Left renal pelvis (tissue), 4 donors: ENCODE measurements around the gene ZNRF1. TPM values are rescaled to one million over a fixed set of nuclear protein-coding genes. Genes with fewer than 3 reads are reported as not detected.
"Not testable (repeated sequence)": the region's sequence is repeated elsewhere in the genome, so short reads cannot be mapped to it uniquely, and the experiment has no call there.

Source experiments
- DNase-seq, 4 donors: peaks; one replicate each; pipeline ENCODE4 v3.0.0-alpha.2; 2013; ENCODE audit warnings: low read depth in 4 of 4, low spot score in 3 of 4
- polyA plus RNA-seq, 4 donors: library from polyadenylated mRNA; unstranded; fragments of 120-200 nt; gene quantifications; one replicate each; pipeline ENCODE4 v1.2.1, GENCODE V29; 2013; ENCODE audit not compliant: insufficient read length in 4 of 4

The ZNRF1 gene
- polyA plus RNA-seq, 4 donors: 31.8 to 43.9 (median 35.1) TPM

DNA sequence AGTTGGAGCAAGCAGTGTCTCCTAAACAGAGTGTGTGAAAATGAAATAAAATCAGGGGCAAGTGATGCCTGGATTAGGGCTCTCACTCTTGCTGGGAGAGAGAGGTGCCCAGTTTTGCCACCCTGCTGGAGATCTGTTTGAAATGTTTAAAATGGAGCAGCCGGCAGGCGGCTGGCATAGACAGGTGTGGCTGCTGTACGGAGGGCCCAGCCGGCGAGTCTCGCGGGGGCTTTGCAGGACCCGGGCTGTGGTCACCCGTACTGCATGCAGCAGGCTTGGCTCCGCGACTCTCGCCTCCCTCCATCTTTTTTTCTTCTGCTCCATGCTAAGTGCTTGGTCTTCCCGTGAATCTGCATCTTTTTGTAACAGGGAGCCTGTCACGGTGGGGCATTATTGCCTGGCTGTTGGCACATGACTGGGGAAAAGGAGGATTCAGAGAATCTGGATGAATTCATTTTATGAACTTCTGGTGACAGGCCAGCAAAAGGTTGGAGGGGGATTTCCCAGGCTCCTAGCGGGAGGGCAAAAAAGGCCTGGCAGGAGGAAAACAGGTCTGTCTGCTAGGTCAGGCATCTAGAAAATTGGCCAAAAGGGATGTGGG, 1.8 kb downstream of the ZNRF1 start:
- DNase-seq: no peak

DNA sequence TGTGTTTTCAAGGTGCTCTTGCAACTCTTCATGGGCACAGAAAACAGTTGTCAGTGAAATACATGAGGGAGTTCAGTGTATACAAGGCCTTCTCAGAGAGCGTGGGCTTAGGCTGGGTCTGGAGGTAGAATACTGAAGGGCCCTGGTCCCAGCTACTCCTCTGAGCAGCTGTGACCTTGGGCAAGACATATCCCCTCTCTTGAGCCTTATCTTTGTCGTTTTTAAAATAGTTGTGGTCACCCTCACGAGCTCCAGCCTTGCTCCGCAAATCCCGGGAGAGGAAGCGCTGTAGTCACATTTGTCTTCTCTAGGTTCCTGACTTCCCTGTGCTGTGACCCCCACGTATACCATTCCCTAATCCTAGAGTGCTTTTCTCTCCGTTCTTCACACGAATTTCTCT, 3.6 kb downstream of the ZNRF1 start:
- no peak for DNase-seq

DNA sequence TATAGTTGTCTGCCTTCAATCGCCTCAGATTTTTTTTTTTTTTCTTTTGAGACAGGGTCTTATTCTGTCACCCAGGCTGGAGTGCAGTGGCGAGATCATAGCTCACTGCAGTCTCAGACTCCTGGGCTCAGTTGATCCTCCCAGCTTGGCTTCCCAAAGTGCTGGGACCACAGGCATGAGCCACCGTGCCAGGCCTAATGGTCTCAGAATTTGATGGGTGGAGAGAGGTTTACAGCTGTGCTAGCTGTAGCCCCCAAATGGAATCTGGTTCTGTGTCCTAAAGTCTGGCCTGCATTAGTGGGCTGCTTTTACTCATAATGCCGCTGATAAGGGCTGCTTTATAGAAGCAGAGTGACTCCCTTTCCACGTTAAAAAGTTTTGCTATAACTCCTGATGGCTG, 5.1 kb downstream of the ZNRF1 start:
- no peak for DNase-seq

DNA sequence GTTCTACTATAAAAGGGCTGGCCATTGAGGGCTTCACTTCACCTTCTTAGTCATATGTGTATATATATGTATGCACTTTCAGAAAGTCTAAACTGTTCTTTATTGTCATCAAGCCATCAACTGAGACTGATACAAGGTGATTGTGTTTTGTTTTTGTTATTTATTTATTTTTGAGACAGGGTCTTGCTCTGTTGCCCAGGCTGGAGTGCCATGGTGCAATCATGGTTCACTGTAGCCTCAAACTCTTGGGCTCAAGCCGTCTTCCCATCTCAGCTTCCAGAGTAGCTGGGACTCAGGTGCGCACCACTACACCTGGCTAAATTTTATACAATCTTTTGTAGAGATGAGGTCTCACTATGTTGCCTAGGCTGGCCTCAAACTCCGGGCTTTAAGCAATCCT, 5.6 kb downstream of the ZNRF1 start:
- no peak for DNase-seq

DNA sequence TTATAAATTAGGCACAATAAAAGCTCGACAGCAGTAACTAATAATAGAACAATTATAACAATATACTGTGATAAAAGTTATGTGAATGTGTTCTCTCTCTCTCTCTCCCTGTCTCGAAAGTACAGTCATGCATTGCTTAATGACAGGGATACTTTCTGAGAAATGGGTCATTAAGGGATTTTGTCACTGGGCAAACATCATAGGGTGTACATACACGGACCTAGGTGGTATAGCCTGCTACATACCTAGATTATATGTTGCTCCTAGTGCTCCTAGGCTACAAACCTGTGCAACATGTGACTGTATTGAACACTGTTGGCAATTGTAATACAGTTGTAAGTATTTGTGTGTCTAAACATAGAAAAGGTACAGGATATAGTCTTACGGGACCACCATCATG, 6.9 kb downstream of the ZNRF1 start:
- DNase-seq: no peak

DNA sequence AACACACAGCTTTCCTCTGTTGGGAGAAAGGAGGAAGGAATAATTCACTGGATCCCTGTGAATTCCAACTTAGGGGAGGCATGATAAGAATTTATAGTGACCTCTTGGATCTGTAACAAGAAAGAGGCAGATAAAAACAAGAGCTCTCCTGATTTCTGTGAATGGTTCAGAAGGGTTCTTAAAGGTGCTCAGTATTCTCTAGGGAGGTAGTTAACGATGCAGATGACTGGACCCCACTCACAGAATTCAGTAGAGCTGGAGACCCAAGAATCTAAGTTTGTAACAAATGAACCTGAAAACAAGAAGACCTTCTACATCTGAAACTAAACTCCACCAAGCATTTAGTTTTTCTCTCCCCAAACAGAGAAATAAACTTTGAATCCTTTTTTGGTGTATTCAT, 8.6 kb downstream of the ZNRF1 start:
- DNase-seq: no peak

DNA sequence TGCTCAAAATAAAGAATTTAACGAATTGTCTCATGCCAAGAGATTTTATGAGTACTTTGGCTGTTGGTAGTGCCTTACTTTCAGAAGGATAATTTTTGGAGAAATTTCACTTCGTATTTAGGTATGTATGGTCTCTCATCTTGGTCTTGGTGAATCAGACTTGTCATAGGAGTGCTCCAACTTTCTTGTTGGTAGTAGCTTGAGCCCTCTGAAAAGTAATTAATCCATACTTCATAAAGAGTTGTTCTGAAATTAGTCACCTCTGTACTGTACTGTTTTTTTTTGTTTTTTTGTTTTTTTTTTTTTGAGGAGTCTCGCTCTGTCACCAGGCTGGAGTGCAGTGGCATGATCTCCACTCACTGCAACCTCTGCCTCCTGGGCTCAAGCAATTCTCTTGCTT, 11.6 kb downstream of the ZNRF1 start:
- DNase-seq: no peak

DNA sequence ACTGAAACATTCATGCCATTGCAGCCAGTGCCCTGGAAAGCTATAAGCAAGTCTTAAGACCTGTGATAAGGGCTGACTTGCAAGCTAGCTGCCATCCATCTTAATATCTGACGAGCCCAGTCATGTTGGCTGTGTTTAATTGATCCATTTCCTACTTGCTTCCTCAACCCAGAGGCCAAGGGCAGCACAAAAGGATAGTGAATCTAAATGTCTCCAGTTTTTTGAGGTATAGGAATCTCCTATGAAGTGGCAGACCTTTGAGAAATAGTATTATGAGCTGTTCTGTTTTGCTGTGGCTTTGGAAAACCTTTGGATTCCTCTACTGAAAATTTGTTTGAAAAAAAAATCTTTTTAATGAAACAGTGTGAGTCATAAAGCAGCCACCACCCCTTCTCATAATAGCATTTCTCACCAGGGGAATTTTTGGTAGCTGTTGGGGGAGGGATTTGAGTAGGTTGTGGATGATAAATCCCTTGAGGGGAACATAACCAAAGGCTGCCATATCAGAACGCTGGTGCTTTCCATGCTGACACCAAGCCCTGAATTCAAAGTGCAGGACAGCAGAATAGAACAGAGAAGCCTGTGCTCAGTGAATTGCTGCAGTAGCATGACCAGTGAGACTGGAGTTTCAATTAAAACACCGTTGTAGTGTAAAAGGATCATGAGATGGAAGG, 12.9 kb downstream of the ZNRF1 start:
- DNase-seq: no peak

DNA sequence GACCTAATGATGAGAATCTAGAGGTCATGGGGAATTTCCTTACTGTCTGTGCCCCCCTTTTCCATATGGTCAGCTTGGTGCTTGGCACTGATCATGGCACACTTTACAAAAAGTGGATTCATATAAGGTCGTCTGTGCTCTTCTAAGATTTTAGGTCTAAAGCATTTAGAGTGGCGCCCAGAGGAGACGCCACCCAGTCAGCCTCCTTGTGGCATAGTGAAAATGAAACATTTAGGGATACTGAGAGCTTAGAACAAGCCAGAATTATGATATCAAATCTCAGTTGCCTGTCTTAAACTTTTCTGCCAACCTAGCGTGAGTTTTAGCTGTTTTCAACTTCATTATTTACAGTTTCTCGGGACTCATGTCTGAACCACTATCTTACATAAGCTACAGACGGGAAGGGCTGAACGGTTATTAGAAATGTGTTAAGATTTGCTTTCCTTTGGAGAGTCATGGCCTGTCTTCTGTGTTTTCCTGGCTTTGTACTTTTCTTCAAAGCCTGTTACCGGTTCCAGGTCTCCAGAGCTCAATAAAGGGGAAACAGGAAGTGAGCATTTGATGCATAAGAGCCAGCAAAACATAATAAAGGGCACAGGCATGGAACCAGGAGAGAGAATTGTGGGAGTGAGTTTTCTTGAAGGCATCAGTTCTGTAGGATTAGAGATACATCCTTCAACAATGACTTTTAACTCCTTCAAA, 13.7 kb downstream of the ZNRF1 start:
- DNase-seq: no peak

DNA sequence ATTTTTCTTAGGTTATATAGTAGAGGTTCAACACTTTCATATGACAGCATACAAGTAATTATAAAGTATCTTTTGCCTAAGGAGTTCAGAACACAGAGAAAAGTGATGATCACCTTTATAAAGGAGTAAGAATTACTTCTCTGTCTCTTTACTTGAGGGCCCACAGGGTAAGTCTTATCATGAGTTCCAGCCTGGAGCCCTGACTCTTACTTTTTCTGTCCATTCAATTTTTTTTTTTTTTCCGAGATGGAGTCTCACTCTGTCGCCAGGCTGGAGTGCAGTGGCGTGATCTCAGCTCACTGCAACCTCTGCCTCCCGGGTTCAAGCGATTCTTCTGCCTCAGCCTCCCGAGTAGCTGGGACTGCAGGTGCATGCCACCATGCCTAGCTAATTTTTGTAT, 14.3 kb downstream of the ZNRF1 start:
- not testable (repeated sequence) for DNase-seq

DNA sequence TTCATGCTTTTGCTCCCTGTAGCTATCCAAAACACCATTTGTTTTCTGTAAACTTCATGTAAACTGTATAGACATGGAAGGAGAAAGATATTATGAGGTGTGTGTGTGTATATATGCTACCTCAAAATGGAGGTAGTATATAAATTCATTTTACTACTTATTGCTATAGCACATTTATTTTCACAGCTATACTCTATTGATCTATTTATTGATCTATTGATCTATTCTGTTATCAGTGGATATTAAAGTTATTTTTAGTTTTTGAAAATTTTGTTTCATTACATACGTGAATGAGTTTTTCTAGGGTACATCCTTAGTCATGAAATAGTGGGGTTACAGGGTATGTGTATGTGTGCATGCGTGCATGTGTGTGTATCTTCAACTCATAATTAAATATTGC, 15.5 kb downstream of the ZNRF1 start:
- no peak for DNase-seq

DNA sequence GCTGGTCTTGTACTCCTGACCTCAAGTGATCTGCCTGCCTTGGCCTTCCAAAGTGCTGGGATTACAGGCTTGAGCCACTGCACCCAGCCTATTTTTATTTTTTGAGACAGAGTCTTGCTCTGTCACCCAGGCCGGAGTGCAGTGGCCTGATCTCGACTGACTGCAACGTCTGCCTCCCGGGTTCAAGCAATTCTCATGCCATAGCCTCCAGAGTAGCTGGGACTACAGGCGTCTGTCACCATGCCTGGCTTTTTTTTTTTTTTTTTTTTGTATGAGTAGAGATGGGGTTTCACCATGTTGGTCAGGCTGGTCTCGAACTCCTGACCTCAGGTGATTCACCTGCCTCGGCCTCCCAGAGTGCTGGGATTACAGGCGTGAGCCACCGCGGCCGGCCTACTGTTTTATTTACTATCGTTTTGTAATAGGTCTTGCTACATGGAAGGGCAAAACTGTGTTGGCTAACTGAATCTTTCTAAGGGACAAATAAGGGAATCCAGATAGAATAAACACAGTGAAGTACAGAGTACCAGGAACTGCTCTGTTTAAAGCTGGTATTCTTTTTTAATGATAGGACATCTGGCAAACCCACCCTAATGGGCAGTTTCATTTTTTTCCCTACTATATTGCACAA, 17.7 kb downstream of the ZNRF1 start:
- not testable (repeated sequence) for DNase-seq

DNA sequence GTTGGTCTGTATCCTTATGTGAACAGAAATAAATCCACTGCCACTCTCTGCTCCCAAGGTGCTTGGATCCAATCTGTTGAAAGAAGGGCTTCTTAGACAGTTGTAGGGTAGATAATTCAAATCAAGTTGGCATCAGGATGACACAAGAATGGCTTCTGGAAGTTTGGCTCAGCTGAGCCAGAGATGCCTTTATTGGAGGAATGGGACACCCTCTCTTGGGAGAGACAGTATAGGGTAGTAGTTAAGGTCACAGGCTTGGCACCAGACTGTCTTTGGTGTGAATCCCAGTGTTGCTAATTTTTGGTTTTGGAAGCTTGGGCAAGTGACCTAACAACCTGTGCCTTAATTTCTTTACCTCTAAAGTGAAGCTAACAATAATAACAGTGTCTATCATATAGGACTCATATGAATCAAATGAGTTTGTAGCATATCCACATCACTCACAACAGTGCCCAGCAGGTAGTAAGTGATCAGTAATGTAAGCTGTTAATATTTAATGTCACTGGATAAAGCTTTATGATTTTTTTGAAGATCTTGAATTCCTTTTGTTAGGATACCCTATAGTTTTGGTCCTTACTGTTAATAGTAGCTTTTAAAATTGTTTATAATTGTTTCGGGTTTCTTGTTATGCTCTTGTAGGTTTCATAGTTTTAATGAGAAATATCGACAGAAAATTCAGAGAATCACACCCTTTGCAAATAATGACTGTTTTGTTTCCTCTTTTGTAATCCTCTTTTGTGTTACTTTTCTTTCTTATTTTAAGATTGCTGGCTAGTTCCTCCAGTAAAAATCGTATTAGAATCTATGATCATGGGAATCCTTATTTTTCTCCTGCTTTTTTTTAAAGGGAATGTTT, 19.1 kb downstream of the ZNRF1 start:
- DNase-seq: no peak

DNA sequence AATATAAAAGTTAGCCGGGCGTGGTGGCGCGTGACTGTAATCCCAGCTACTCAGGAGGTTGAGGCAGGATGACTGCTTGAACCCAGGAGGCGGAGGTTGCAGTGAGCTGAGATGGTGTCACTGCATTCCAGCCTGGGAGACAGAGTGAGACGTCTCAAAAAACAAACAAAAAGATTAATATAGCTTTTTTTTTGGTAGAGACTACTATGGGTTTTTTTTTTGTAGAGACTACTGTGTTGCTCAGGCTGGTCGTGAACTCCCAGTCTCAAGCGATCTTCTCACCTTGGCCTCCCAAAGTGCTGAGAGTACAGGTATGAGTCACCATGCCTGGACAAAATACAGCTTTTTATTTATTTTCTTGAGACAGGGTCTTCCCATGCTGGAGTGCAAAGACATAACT, 20.2 kb downstream of the ZNRF1 start:
- DNase-seq: no peak

DNA sequence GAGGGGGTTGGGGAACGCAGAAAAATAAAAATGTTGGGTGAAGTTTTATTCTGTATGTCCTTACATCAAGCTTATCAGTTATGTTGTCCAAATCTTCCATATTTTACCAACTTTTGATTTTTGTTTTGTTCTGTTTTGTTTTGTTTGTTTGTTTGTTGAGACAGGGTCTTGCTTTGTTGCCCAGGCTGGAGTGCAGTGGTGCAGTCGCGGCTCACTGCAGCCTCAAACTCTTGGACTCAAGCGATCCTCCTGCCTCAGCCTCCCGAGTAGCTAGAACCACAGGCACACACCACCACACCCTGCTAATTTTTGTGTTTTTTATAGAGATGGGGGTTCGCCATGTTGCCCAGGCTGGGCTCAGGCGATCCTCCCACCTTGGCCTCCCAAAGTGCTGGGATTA, 20.8 kb downstream of the ZNRF1 start:
- DNase-seq: no peak

DNA sequence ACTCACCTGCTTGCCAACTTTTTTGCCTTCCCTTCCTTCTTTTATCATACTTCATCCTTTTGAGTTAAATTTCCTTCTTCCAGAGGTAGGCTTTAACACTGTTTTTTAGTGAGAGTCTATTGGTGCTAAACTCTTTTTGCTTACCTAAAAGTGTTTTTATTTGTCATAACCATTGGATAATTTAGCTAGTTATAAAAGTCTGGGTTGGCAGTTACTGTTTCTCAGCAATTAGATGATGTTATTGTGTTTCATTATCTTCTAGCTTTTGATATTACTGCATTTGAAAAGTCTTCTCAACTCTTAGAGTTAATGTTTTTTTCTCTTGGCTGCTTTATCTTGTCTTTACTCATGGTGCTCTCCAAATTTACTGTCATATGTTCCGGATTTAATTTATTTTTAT, 22.6 kb downstream of the ZNRF1 start:
- no peak for DNase-seq

DNA sequence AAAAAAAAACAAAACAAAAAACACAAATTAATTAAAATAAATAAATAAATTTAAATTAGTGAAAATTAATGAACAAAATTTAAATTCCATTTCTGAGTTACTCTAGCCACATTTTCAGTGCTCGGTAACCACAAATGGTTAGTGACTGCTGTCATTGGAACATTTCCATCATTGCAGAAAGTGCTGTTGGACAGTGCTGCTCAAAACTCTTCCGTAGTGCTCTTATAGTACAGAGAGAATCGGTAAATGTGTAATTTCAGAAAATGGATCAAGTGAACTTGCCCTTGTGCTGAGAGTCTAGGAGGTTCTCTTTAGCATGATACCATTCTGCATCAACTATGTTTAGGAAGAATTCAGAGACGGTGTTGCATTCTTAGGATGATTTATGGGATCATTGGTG, 23.7 kb downstream of the ZNRF1 start:
- DNase-seq: no peak

DNA sequence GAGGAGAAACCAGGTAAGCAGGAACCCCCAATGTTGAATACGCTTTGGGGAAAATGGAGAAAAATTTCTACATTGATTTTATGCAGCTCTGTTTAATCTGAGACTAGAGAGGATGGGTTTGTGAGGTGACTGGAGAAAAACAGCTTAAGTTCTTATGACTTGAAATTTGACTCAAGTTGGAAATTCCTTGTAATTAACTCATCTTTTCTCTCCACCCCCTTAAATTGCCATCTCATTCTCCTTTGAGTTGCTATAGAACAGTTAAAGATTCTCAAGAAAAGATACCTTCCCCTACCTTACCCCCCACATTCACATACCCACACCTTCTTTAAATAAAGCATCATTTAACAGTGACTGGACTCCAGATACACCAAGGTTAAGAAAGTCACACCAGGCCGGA, 24.2 kb downstream of the ZNRF1 start:
- no peak for DNase-seq

DNA sequence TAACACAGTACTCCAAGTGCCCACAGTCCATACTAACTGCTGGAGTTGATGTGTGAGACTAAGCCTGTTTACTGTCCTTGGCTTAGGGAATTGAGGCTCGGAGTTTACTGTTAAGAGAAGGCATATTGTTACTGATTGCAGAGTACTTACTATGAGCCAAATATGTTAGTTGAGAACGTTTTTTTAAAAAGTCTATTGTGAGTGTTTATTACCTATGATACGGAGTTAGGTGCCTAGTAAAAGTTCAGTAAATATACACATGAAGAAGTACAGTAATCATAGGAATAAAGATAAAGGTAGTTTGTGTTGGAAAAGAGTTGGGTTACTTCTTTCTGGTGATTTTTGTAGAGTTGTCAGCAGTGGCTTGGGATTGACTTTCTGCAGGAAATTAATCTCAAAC, 25.4 kb downstream of the ZNRF1 start:
- no peak for DNase-seq

DNA sequence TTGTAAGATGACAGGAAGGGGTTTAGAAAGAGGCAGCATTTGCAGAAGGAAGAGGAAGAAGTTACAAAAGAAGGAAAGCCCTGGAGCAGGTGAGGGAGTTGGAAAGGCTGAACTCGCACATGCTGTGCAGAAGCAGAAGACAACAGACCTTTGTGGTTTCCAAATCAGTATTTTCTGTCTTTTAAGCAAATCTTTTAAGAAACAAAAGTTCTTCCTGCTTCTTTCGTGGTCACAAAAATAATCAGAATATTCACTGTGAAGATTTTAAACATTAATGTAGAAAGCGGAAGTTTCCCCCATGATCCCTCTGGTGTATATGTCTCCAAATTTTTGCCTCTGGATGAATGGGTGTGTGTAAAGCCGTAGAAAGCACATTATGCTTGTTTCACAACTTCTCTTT, 25.8 kb downstream of the ZNRF1 start:
- DNase-seq: no peak

DNA sequence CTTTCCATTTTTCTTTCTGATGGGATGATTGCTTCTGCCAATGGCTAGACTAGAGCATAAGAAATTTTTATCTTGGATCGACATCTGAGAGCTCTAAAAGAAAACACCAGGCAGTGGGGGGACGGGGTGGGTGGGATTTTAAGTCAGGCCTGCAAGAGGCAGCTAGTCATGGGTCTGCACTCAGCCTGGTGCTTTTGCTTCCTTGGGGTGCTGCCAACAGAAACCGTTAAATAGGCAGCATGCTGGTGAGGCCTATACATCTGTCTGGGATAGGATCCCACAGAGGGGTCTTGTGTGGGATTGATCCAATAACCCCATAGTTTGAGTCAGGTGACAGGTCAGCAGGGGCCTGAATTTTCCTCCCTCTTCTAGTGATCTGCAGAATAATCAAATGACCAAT, 26.9 kb downstream of the ZNRF1 start:
- DNase-seq: no peak
